IMR-90 (cell line): ENCODE results near the gene SLC1A7. TPM values are rescaled to one million over a fixed set of nuclear protein-coding genes. Genes with fewer than 3 reads are reported as not detected.

Source experiments
- ATAC-seq: fragments of 200-7000 bp; cut with Tn5 transposase; 2 replicates; pipeline ENCODE4 v1.9.1; 2020; ENCODE audit warnings: low read depth, mild to moderate bottlenecking, moderate library complexity
- BruUV-seq: library from RNA; stranded (reverse); fragments of 400-500 nt; replicated peaks from 2 replicates; lab custom pipeline; 2021; lab: Mats Ljungman, UMichigan
- CTCF ChIA-PET: fragments of 300-600 bp; formaldehyde crosslinking; extraction: SDS; loops from one replicate; lab custom pipeline; 2021; ENCODE audit warnings: antibody characterized with exemption; lab: Yijun Ruan, JAX
- POLR2A ChIA-PET: fragments of 300-600 bp; sonication (Branson Sonifier 250); formaldehyde crosslinking; loops from one replicate; lab custom pipeline; 2022; ENCODE audit warnings: antibody characterized with exemption; ENCODE audit not compliant: unreplicated experiment; lab: Charles Lee
- DNase-seq: peaks from one replicate; pipeline ENCODE4 v3.0.0; 2013
- H2AFZ ChIP-seq: replicated peaks from 2 replicates; pipeline ENCODE3; 2013; ENCODE audit warnings: low read length, mild to moderate bottlenecking; ENCODE audit not compliant: poor library complexity
- H2AK5ac ChIP-seq: 2 replicates; pipeline ENCODE4 v1.6.1; 2013; ENCODE audit warnings: low read depth, low read length, inconsistent platforms
- H2AK9ac ChIP-seq: replicated peaks from 2 replicates; pipeline ENCODE3; 2013; ENCODE audit warnings: mild to moderate bottlenecking, low read depth, low read length, moderate library complexity; ENCODE audit not compliant: poor library complexity
- H2BK120ac ChIP-seq: 2 replicates; pipeline ENCODE4 v1.6.1; 2013; ENCODE audit warnings: low read depth, low read length, inconsistent platforms
- H2BK15ac ChIP-seq: 3 replicates; pipeline ENCODE4 v1.6.1; 2013; ENCODE audit warnings: low read depth, low read length, inconsistent platforms
- H2BK20ac ChIP-seq: 2 replicates; pipeline ENCODE4 v1.6.1; 2013; ENCODE audit warnings: low read depth, mild to moderate bottlenecking, inconsistent platforms, low read length, moderate library complexity
- H2BK5ac ChIP-seq: 2 replicates; pipeline ENCODE4 v1.6.1; 2013; ENCODE audit warnings: mild to moderate bottlenecking, low read depth, low read length, inconsistent platforms; ENCODE audit not compliant: poor library complexity, severe bottlenecking
- H3K14ac ChIP-seq: replicated peaks from 2 replicates; pipeline ENCODE4 v1.6.1; 2013; ENCODE audit warnings: low read depth, low read length, inconsistent platforms
- H3K18ac ChIP-seq: 2 replicates; pipeline ENCODE4 v1.6.1; 2013; ENCODE audit warnings: low read depth, low read length, control low read depth
- H3K23ac ChIP-seq: 2 replicates; pipeline ENCODE4 v1.6.1; 2013; ENCODE audit warnings: low read depth, low read length, inconsistent platforms
- H3K27ac ChIP-seq: 2 replicates; pipeline ENCODE4 v1.5.1; 2013; ENCODE audit warnings: mild to moderate bottlenecking, control low read depth, low read length; ENCODE audit not compliant: insufficient read depth
- H3K27me3 ChIP-seq: 2 replicates; pipeline ENCODE4 v1.6.1; 2013; ENCODE audit warnings: low read length; ENCODE audit not compliant: control insufficient read depth, insufficient read depth
- H3K36me3 ChIP-seq: 2 replicates; pipeline ENCODE4 v1.6.1; 2013; ENCODE audit warnings: low read length, mixed read lengths; ENCODE audit not compliant: control insufficient read depth, insufficient read depth
- H3K4ac ChIP-seq: 2 replicates; pipeline ENCODE4 v1.6.1; 2013; ENCODE audit warnings: low read depth, low read length, inconsistent platforms
- H3K4me1 ChIP-seq: 2 replicates; pipeline ENCODE4 v1.6.1; 2013; ENCODE audit warnings: low read length, mixed read lengths; ENCODE audit not compliant: control insufficient read depth, insufficient read depth
- H3K4me2 ChIP-seq: 2 replicates; pipeline ENCODE4 v1.6.1; 2013; ENCODE audit warnings: low read depth, mild to moderate bottlenecking, control low read depth, low read length, moderate library complexity
- H3K4me3 ChIP-seq: 2 replicates; pipeline ENCODE4 v1.5.1; 2013; ENCODE audit warnings: low read depth, mild to moderate bottlenecking, control low read depth, low read length, moderate library complexity; ENCODE audit not compliant: insufficient read depth
- H3K56ac ChIP-seq: 2 replicates; pipeline ENCODE4 v1.6.1; 2013; ENCODE audit warnings: low read length, inconsistent platforms; ENCODE audit not compliant: insufficient read depth; ENCODE audit errors: extremely low read depth
- H3K79me1 ChIP-seq, 2 experiments: 2 replicates each; pipeline ENCODE4 v1.6.1; 2013; ENCODE audit warnings: low read length in 2 of 2, inconsistent platforms in 1 of 2, low read depth in 1 of 2
- H3K9ac ChIP-seq: 2 replicates; pipeline ENCODE4 v1.6.1; 2013; ENCODE audit warnings: low read depth, low read length, control low read depth
- H3K9me1 ChIP-seq: 2 replicates; pipeline ENCODE4 v1.6.1; 2013; ENCODE audit warnings: low read length, inconsistent platforms; ENCODE audit not compliant: insufficient read depth
- H3K9me3 ChIP-seq: 2 replicates; pipeline ENCODE4 v1.6.1; 2013; ENCODE audit warnings: low read length; ENCODE audit not compliant: control insufficient read depth, insufficient read depth
- H4K20me1 ChIP-seq: 2 replicates; pipeline ENCODE4 v1.6.1; 2013; ENCODE audit warnings: low read length, inconsistent platforms; ENCODE audit not compliant: insufficient read depth
- H4K5ac ChIP-seq: 2 replicates; pipeline ENCODE4 v1.6.1; 2013; ENCODE audit warnings: mild to moderate bottlenecking, low read depth, low read length, control low read depth
- H4K8ac ChIP-seq, 2 experiments: 2 replicates each; pipeline ENCODE4 v1.6.1; 2013; ENCODE audit warnings: low read depth in 2 of 2, low read length in 2 of 2, control low read depth in 1 of 2, inconsistent platforms in 1 of 2
- H4K91ac ChIP-seq: 2 replicates; pipeline ENCODE4 v1.6.1; 2013; ENCODE audit warnings: low read depth, low read length, inconsistent platforms; ENCODE audit not compliant: insufficient read depth
- CEBPB ChIP-seq: IDR thresholded peaks from 2 replicates; pipeline ENCODE4 v1.6.1; 2012; ENCODE audit warnings: low read depth, low read length, improper control_type of control experiment
- ELK1 ChIP-seq: fragments of 150-350 bp; IDR thresholded peaks from 2 replicates; pipeline ENCODE4 v1.6.1; 2016; ENCODE audit warnings: low read depth, mild to moderate bottlenecking, low read length, moderate library complexity, borderline replicate concordance
- FOS ChIP-seq: fragments of 150-350 bp; IDR thresholded peaks from 2 replicates; pipeline ENCODE4 v1.6.1; 2016; ENCODE audit warnings: low read depth, low read length
- MAFK ChIP-seq: IDR thresholded peaks from 2 replicates; pipeline ENCODE4 v1.6.1; 2012; ENCODE audit warnings: low read depth, low read length, improper control_type of control experiment
- MAZ ChIP-seq: IDR thresholded peaks from 2 replicates; pipeline ENCODE4 v1.6.1; 2012; ENCODE audit warnings: low read depth, mild to moderate bottlenecking, low read length, improper control_type of control experiment, moderate library complexity, borderline replicate concordance
- NFE2L2 ChIP-seq: fragments of 150-350 bp; IDR thresholded peaks from 2 replicates; pipeline ENCODE4 v1.6.1; 2016; ENCODE audit warnings: low read depth, mild to moderate bottlenecking, low read length
- WGBS, 2 experiments: methylation state at CpG; one replicate each; pipeline versions ENCODE4 v1.1.5 to v1.1.7; 2013; ENCODE audit warnings: missing lambda C conversion rate in 2 of 2; ENCODE audit not compliant: insufficient read length in 1 of 2; ENCODE audit errors: extremely low coverage in 2 of 2; 5-methylcytosine and 5-hydroxymethylcytosine counted together
- dilution Hi-C: fragments of 300-500 bp; cut with HindIII; formaldehyde crosslinking; loops from one replicate; pipeline ENCODE4 v1.14.3; 2018; ENCODE audit warnings: low sequenced_read_pairs; ENCODE audit not compliant: unreplicated experiment
- in situ Hi-C: fragments of 300-500 bp; cut with MboI; formaldehyde crosslinking; loops from 3 replicates; pipeline ENCODE4 v1.14.3; 2019; ENCODE audit warnings: low sequenced_read_pairs, inconsistent platforms, mixed read lengths
- intact Hi-C: fragments of 100-400 bp; cut with micrococcal nuclease; formaldehyde crosslinking; loops from 2 replicates; pipeline ENCODE4 v1.10.0; 2022
- polyA plus RNA-seq, 3 experiments: library from polyadenylated mRNA; depleted of rRNA; stranded (reverse); fragments of >200 nt; gene quantifications; 2 replicates each; pipeline ENCODE4 v1.2.3, GENCODE V29; 2012; ENCODE audit warnings: low replicate concordance in 1 of 3
- total RNA-seq: library from RNA; depleted of rRNA; stranded (reverse); fragments of >200 nt; gene quantifications from 2 replicates; pipeline ENCODE4 v1.2.3, GENCODE V29; 2012

The SLC1A7 gene
- total and polyA plus RNA-seq, 2 of the 4 experiments (the other 2 are of a cell fraction), result 0.05 TPM; not detected in 1

- Histone ChIP-seq H2AK5ac (no peak overlapping the region), H2BK5ac (no peak overlapping the region), H3K36me3 (peaks cover 12% of the 10 kb centered on the region), H2AFZ (no peak overlapping the region), H2AK9ac (no peak overlapping the region), H4K20me1 (no peaks in the 10 kb centered on the region), H3K27me3 (no peaks in the 10 kb centered on the region), H3K4me2 (no peak overlapping the region), H2BK20ac (no peak overlapping the region), H4K8ac (no peak overlapping the region), H3K23ac (no peak overlapping the region), H3K56ac (no peak overlapping the region), H3K4me1 (peaks cover 18% of the 10 kb centered on the region), H3K14ac (no peak overlapping the region), H3K9me3 (no peaks in the 10 kb centered on the region), H4K5ac (no peak overlapping the region), H3K4me3 (no peak overlapping the region), H3K27ac (no peak overlapping the region), H3K4ac (no peak overlapping the region), H3K9me1 (peaks cover 15% of the 10 kb centered on the region), H2BK15ac (no peak overlapping the region), H2BK120ac (no peak overlapping the region), H4K91ac (no peak overlapping the region), H3K18ac (no peak overlapping the region), H3K9ac (no peak overlapping the region), H3K79me1 (peaks cover 0 to 28% of the 10 kb centered on the region in 2 experiments; a peak in 2 of 4 replicates)
- dilution Hi-C loops, result no loop called here
- intact Hi-C loops, result no loop called here
- in situ Hi-C loops, result no loop called here
- no TSS peak for BruUV-seq
- CTCF ChIA-PET, result no interaction called here
- no peak for DNase-seq
- TF ChIP-seq NFE2L2 (no peak), MAZ (no peak), ELK1 (no peak), MAFK (no peak), CEBPB (no peak), FOS (no peak)
- POLR2A ChIA-PET, result no interaction called here
- no peak for ATAC-seq
- whole genome bisulfite sequencing, 2 experiments, result 18% methylated on average over 1 of the region's 1 CpG; no CpG with 5 or more reads in 1 of the 2 experiments
Observed at GRCh38 chr1:53051676-53052075, 90.8 kb downstream of the SLC1A7 start.
